GM23338 (cell line): ENCODE measurements around the gene ZMYND11.

Source experiments
- CREB1 ChIP-seq: fragments of 250-450 bp; sonication (Bioruptor Pico); IDR thresholded peaks from 2 replicates; pipeline ENCODE4 v1.5.0; 2020; ENCODE audit warnings: low read depth, mild to moderate bottlenecking, moderate library complexity
- CTCF ChIP-seq, 2 experiments: fragments of 200-600 bp in 1 of 2; sonication (generic) in 1 of 2; conservative IDR thresholded peaks; 2 replicates each; pipeline versions ENCODE4 v1.5.1 to v1.6.1; 2016 to 2017; ENCODE audit warnings: antibody characterized with exemption in 2 of 2, low read depth in 2 of 2, mild to moderate bottlenecking in 2 of 2, moderate library complexity in 1 of 2
- EZH2 ChIP-seq: fragments of 200-600 bp; sonication (generic); IDR thresholded peaks from one replicate; pipeline ENCODE4 v1.8.0; 2017; ENCODE audit warnings: antibody characterized with exemption, mild to moderate bottlenecking, low read depth; ENCODE audit not compliant: unreplicated experiment
- JUNB ChIP-seq: IDR thresholded peaks from one replicate; pipeline ENCODE4 v1.6.1; 2016; ENCODE audit warnings: antibody characterized with exemption; ENCODE audit not compliant: unreplicated experiment
- POLR2AphosphoS5 ChIP-seq: IDR thresholded peaks from 2 replicates; pipeline ENCODE4 v1.6.1; 2016; ENCODE audit warnings: antibody characterized with exemption, low read depth
- REST ChIP-seq: IDR thresholded peaks from one replicate; pipeline ENCODE4 v1.6.1; 2018; ENCODE audit warnings: antibody characterized with exemption; ENCODE audit not compliant: unreplicated experiment

DNA sequence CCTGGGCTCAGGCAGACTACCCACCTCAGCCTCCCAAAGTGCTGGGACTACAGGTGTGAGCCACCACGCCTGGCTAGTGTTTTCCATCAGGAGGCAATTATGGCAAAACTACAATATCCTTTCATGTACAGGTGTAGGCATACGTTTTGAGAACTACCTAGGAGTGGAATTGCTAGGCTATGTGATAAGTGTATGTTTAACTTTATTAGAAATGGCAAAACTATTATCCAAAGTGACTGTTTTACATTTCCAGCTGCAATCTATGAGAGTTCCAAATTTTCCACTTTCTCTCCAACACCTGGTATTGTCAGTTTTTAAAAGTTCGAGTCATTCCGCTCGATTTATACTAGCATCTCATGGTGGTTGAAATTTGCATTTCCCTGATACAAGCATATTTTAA lies 59.0 kb downstream of the ZMYND11 start:
- TF ChIP-seq EZH2, result no peak
- no peak for TF ChIP-seq CTCF (conservative IDR thresholded peaks at IDR 0.05; ENCODE audit: low read depth in 2 of 2)
- no peak for TF ChIP-seq POLR2AphosphoS5
- TF ChIP-seq REST, result no peak
- no peak for TF ChIP-seq CREB1 (CRISPR knock-in tag)
- no peak for TF ChIP-seq JUNB
